NB4 (cell line): ENCODE data around the gene LBR.

Source experiments
- CTCF ChIP-seq: IDR thresholded peaks from one replicate; pipeline ENCODE4 v1.5.1; 2012; ENCODE audit warnings: low read depth, low read length
- MYC ChIP-seq: IDR thresholded peaks from 2 replicates; pipeline ENCODE4 v1.6.1; 2011; ENCODE audit warnings: low read depth, low read length
- POLR2A ChIP-seq: IDR thresholded peaks from 2 replicates; pipeline ENCODE4 v1.6.1; 2011; ENCODE audit warnings: mild to moderate bottlenecking; ENCODE audit not compliant: insufficient read length; ENCODE audit errors: extremely low read depth

GRCh38 chr1:225447650-225448089, 19.8 kb upstream of the LBR start:
- TF ChIP-seq CTCF, result no peak
- TF ChIP-seq POLR2A, result no peak
- no peak for TF ChIP-seq MYC
